Liver (tissue), 3 donors: ENCODE data around the gene ACVR1C.

Experiments used
- GABPA ChIP-seq, 2 donors: IDR thresholded peaks in 1 of 2; conservative IDR thresholded peaks in 1 of 2; 2 replicates each; pipeline ENCODE4 v1.6.1; 2016; ENCODE audit warnings: antibody characterized with exemption in 2 of 2, mild to moderate bottlenecking in 1 of 2, moderate library complexity in 1 of 2
- HNF4G ChIP-seq: IDR thresholded peaks from 2 replicates; pipeline ENCODE4 v1.6.1; 2016; ENCODE audit warnings: antibody characterized with exemption
- JUND ChIP-seq, 2 donors: IDR thresholded peaks; 2 replicates each; pipeline ENCODE4 v1.6.1; 2016; ENCODE audit warnings: antibody characterized with exemption in 2 of 2
- RAD21 ChIP-seq, 2 donors: IDR thresholded peaks; 2 replicates each; pipeline ENCODE4 v1.6.1; 2016; ENCODE audit warnings: antibody characterized with exemption in 2 of 2, mild to moderate bottlenecking in 2 of 2
- REST ChIP-seq: IDR thresholded peaks from 2 replicates; pipeline ENCODE4 v1.6.1; 2016; ENCODE audit warnings: antibody characterized with exemption, mild to moderate bottlenecking
- RXRA ChIP-seq, 2 donors: IDR thresholded peaks; 2 replicates each; pipeline ENCODE4 v1.6.1; 2017 to 2018; ENCODE audit warnings: antibody characterized with exemption in 2 of 2, mild to moderate bottlenecking in 1 of 2
- TAF1 ChIP-seq: conservative IDR thresholded peaks from 2 replicates; pipeline ENCODE4 v1.6.1; 2016; ENCODE audit warnings: antibody characterized with exemption, mild to moderate bottlenecking
- TF ChIP-seq, protein P1 (sequence below): fragments of 150-350 bp; IDR thresholded peaks from 2 replicates; pipeline ENCODE4 v1.5.1; 2017; ENCODE audit warnings: improper control_type of control experiment, low read depth, low read length; ENCODE audit not compliant: missing input control
- TF ChIP-seq, protein P2 (sequence below): IDR thresholded peaks from 2 replicates; pipeline ENCODE4 v1.6.1; 2016; ENCODE audit warnings: antibody characterized with exemption
- TF ChIP-seq, protein P3 (sequence below): IDR thresholded peaks from 2 replicates; pipeline ENCODE4 v1.6.1; 2016; ENCODE audit warnings: antibody characterized with exemption
- TF ChIP-seq, protein P4 (sequence below): IDR thresholded peaks from 2 replicates; pipeline ENCODE4 v1.6.1; 2016; ENCODE audit warnings: antibody characterized with exemption
- donor health status: healthy.
- donor health status: healthy.

GRCh38 chr2:157487747-157488146 lies 140.9 kb downstream of the ACVR1C start:
- TF ChIP-seq RXRA (IDR thresholded peaks at IDR 0.05) (no peak), HNF4G (no peak), JUND (IDR thresholded peaks at IDR 0.05) (no peak), RAD21 (IDR thresholded peaks at IDR 0.05) (no peak), GABPA (IDR thresholded peaks at IDR 0.05 in 1 of 2, conservative IDR thresholded peaks at IDR 0.05 in 1 of 2) (no peak), REST (no peak), TAF1 (no peak)
- TF ChIP-seq, protein P1, sequence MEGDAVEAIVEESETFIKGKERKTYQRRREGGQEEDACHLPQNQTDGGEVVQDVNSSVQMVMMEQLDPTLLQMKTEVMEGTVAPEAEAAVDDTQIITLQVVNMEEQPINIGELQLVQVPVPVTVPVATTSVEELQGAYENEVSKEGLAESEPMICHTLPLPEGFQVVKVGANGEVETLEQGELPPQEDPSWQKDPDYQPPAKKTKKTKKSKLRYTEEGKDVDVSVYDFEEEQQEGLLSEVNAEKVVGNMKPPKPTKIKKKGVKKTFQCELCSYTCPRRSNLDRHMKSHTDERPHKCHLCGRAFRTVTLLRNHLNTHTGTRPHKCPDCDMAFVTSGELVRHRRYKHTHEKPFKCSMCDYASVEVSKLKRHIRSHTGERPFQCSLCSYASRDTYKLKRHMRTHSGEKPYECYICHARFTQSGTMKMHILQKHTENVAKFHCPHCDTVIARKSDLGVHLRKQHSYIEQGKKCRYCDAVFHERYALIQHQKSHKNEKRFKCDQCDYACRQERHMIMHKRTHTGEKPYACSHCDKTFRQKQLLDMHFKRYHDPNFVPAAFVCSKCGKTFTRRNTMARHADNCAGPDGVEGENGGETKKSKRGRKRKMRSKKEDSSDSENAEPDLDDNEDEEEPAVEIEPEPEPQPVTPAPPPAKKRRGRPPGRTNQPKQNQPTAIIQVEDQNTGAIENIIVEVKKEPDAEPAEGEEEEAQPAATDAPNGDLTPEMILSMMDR, result no peak
- TF ChIP-seq, protein P2, sequence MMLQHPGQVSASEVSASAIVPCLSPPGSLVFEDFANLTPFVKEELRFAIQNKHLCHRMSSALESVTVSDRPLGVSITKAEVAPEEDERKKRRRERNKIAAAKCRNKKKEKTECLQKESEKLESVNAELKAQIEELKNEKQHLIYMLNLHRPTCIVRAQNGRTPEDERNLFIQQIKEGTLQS, result no peak
- TF ChIP-seq, protein P3, sequence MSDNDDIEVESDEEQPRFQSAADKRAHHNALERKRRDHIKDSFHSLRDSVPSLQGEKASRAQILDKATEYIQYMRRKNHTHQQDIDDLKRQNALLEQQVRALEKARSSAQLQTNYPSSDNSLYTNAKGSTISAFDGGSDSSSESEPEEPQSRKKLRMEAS, result no peak
- TF ChIP-seq, protein P4, sequence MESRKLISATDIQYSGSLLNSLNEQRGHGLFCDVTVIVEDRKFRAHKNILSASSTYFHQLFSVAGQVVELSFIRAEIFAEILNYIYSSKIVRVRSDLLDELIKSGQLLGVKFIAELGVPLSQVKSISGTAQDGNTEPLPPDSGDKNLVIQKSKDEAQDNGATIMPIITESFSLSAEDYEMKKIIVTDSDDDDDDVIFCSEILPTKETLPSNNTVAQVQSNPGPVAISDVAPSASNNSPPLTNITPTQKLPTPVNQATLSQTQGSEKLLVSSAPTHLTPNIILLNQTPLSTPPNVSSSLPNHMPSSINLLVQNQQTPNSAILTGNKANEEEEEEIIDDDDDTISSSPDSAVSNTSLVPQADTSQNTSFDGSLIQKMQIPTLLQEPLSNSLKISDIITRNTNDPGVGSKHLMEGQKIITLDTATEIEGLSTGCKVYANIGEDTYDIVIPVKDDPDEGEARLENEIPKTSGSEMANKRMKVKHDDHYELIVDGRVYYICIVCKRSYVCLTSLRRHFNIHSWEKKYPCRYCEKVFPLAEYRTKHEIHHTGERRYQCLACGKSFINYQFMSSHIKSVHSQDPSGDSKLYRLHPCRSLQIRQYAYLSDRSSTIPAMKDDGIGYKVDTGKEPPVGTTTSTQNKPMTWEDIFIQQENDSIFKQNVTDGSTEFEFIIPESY, result no peak
